Testis (tissue), 3 donors: ENCODE measurements around the gene RSPH9. TPM values are rescaled to one million over a fixed set of nuclear protein-coding genes. Genes with fewer than 3 reads are reported as not detected.

Experiments used
- DNase-seq: peaks from one replicate; pipeline ENCODE4 v3.0.0-alpha.2; 2019
- H3K27ac ChIP-seq, 2 donors: fragments of 200-600 bp; sonication (generic); one replicate each; pipeline ENCODE4 v1.5.1; 2019
- H3K27me3 ChIP-seq: fragments of 200-600 bp; sonication (generic); one replicate; pipeline ENCODE4 v1.5.1; 2019
- H3K36me3 ChIP-seq: fragments of 200-600 bp; sonication (generic); one replicate; pipeline ENCODE4 v1.5.1; 2017; ENCODE audit warnings: low read depth; ENCODE audit errors: missing control alignments
- H3K4me1 ChIP-seq: fragments of 200-600 bp; sonication (generic); one replicate; pipeline ENCODE4 v1.5.1; 2019
- H3K4me3 ChIP-seq, 2 donors: fragments of 200-600 bp; sonication (generic); one replicate each; pipeline ENCODE4 v1.5.1; 2017 to 2019
- H3K9me3 ChIP-seq: fragments of 200-600 bp; sonication (generic); one replicate; pipeline ENCODE4 v1.5.1; 2017
- CTCF ChIP-seq, 3 experiments: fragments of 450-650 bp in 2 of 3; fragments of 200-600 bp in 1 of 3; sonication (generic) in 1 of 3; IDR thresholded peaks; one replicate each; pipeline ENCODE4 v1.5.1; 2016 to 2019; ENCODE audit warnings: antibody characterized with exemption in 3 of 3, mild to moderate bottlenecking in 2 of 3, moderate library complexity in 1 of 3
- POLR2A ChIP-seq: fragments of 450-650 bp; IDR thresholded peaks from one replicate; pipeline ENCODE4 v1.6.1; 2017; ENCODE audit warnings: antibody characterized with exemption, mild to moderate bottlenecking, moderate library complexity
- WGBS, 2 donors: methylation state at CpG; one replicate each; pipeline ENCODE4 v1.1.5; 2018; 5-methylcytosine and 5-hydroxymethylcytosine counted together
- intact Hi-C: fragments of 100-400 bp; cut with DNase I; formaldehyde crosslinking; loops from one replicate; pipeline ENCODE4 v1.15.1; 2023; ENCODE audit warnings: low total_unique reads
- polyA plus RNA-seq: library from polyadenylated mRNA; stranded (reverse); fragments of 350-450 nt; fragmentation: Illumina TruSeq; extraction: RNeasy Lipid Tissue Mini Kit (QIAGEN cat#74804); gene quantifications from one replicate; pipeline ENCODE4 v1.2.3, GENCODE V29; 2014; ENCODE audit warnings: low read depth, low replicate concordance; ENCODE audit not compliant: insufficient read depth
- total RNA-seq, 2 donors: library from RNA; depleted of rRNA; stranded (reverse); fragments of >200 nt; gene quantifications; one replicate each; pipeline ENCODE4 v1.2.3, GENCODE V29; 2016

The RSPH9 gene
- total and polyA plus RNA-seq, 3 donors from 2014 or later: 6.1 to 22.8 (median 8.3) TPM

GRCh38 chr6:43680308-43681200 lies 35.7 kb downstream of the RSPH9 start:
- no peaks in the 10 kb centered on the region for H3K4me1 ChIP-seq
- H3K4me3 ChIP-seq: no peak overlapping the region
- no peaks in the 10 kb centered on the region for H3K36me3 ChIP-seq
- 62 to 71% methylated on average over 11 of the region's 11 CpGs for WGBS, 2 donors
- no peaks in the 10 kb centered on the region for H3K9me3 ChIP-seq
- no peaks in the 10 kb centered on the region for H3K27me3 ChIP-seq
- H3K27ac ChIP-seq: no peak overlapping the region
- TF ChIP-seq CTCF (IDR thresholded peaks at IDR 0.05) (no peak), POLR2A (no peak)
- no peak for DNase-seq
- intact Hi-C loops: no loop called here

GRCh38 chr6:43681303-43681702 lies 36.5 kb downstream of the RSPH9 start:
- WGBS, 2 donors: 77 to 81% methylated on average over 5 of the region's 5 CpGs
- H3K9me3 ChIP-seq: no peaks in the 10 kb centered on the region
- no peak for TF ChIP-seq POLR2A
- TF ChIP-seq CTCF (IDR thresholded peaks at IDR 0.05): no peak
- no peaks in the 10 kb centered on the region for H3K36me3 ChIP-seq
- intact Hi-C loops: no loop called here
- H3K4me3 ChIP-seq: no peak overlapping the region
- no peak overlapping the region for H3K27ac ChIP-seq
- no peak for DNase-seq
- no peaks in the 10 kb centered on the region for H3K27me3 ChIP-seq
- H3K4me1 ChIP-seq: no peaks in the 10 kb centered on the region

- Histone ChIP-seq H3K27ac (no peak overlapping the region), H3K36me3 (no peaks in the 10 kb centered on the region), H3K27me3 (no peaks in the 10 kb centered on the region), H3K9me3 (no peaks in the 10 kb centered on the region), H3K4me3 (no peak overlapping the region), H3K4me1 (peaks cover 7% of the 10 kb centered on the region)
- TF ChIP-seq POLR2A: no peak
- TF ChIP-seq CTCF (IDR thresholded peaks at IDR 0.05): no peak
- no peak for DNase-seq
- intact Hi-C loops: no loop called here
- WGBS, 2 donors: 62 to 67% methylated on average over 8 of the region's 8 CpGs
Measured at GRCh38 chr6:43682724-43683429, 38.0 kb downstream of the RSPH9 start.

GRCh38 chr6:43683708-43684455 lies 39.0 kb downstream of the RSPH9 start:
- Histone ChIP-seq H3K9me3 (no peaks in the 10 kb centered on the region), H3K36me3 (no peaks in the 10 kb centered on the region), H3K4me3 (no peak overlapping the region), H3K4me1 (peaks cover 7% of the 10 kb centered on the region), H3K27ac (no peak overlapping the region), H3K27me3 (no peaks in the 10 kb centered on the region)
- intact Hi-C loops: no loop called here
- 83 to 94% methylated on average over 1 of the region's 1 CpG for WGBS, 2 donors
- no peak for DNase-seq
- TF ChIP-seq POLR2A (no peak), CTCF (IDR thresholded peaks at IDR 0.05) (no peak)
